Measurements from ENCODE around the gene NCSTN. TPM values are rescaled to one million over a fixed set of nuclear protein-coding genes. Genes with fewer than 3 reads are reported as not detected.
"Not testable (repeated sequence)": the region's sequence is repeated elsewhere in the genome, so short reads cannot be mapped to it uniquely, and the experiment has no call there.

NCSTN gene
- total RNA-seq, 4 donors from 2014 or later: 30.6 to 101 (median 67.3) TPM

- TF ChIP-seq POLR2AphosphoS5 (IDR thresholded peaks at IDR 0.05) (no peak), CTCF (IDR thresholded peaks at IDR 0.05) (peak; percentile 81 to 87 (median 83))
- H3K4me3 ChIP-seq: no peak overlapping the region
- no peaks in the 10 kb centered on the region for H3K36me3 ChIP-seq
- peaks cover 0 to 8% (median 5%) of the 10 kb centered on the region in 4 donors for H3K4me1 ChIP-seq
- H3K27ac ChIP-seq: peak overlapping the region in 2 of 4 donors; percentile 37 to 40
- H3K27me3 ChIP-seq: no peaks in the 10 kb centered on the region
- peak; percentile 17 for DNase-seq
- intact Hi-C loops (cut with DNase I; ENCODE audit: low total_unique reads) (no loop called here), in situ Hi-C loops (cut with MboI; ENCODE audit: low pct_ligation_motif_present in 1 of 4, low pct_unique_long_range_greater_than_20kb in 1 of 4, low sequenced_read_pairs in 3 of 4) (no loop called here)
- WGBS, 2 donors (ENCODE audit: low coverage in 1 of 2): 9 to 15% methylated on average over 5 of the region's 5 CpGs
- no peaks in the 10 kb centered on the region for H3K9me3 ChIP-seq
These were observed 33.4 kb downstream of the NCSTN start for GRCh38 chr1:160376525-160377131.

GRCh38 chr1:160377585-160378206 is 34.5 kb downstream of the NCSTN start:
- DNase-seq: no peak
- H3K27ac ChIP-seq: no peak overlapping the region
- no peaks in the 10 kb centered on the region for H3K27me3 ChIP-seq
- 67 to 68% methylated on average over 2 to 7 of the region's 7 CpGs for WGBS, 2 donors (ENCODE audit: low coverage in 1 of 2)
- intact Hi-C loops (cut with DNase I; ENCODE audit: low total_unique reads) (no loop called here), in situ Hi-C loops (cut with MboI; ENCODE audit: low pct_ligation_motif_present in 1 of 4, low pct_unique_long_range_greater_than_20kb in 1 of 4, low sequenced_read_pairs in 3 of 4) (no loop called here)
- H3K4me1 ChIP-seq: peaks cover 0 to 8% (median 5%) of the 10 kb centered on the region in 4 donors
- H3K4me3 ChIP-seq: no peak overlapping the region
- no peaks in the 10 kb centered on the region for H3K9me3 ChIP-seq
- TF ChIP-seq POLR2A (IDR thresholded peaks at IDR 0.05) (no peak), CTCF (IDR thresholded peaks at IDR 0.05) (no peak), EP300 (IDR thresholded peaks at IDR 0.05; ENCODE audit: low read depth) (no peak), POLR2AphosphoS5 (IDR thresholded peaks at IDR 0.05) (no peak)
- no peaks in the 10 kb centered on the region for H3K36me3 ChIP-seq

DNA sequence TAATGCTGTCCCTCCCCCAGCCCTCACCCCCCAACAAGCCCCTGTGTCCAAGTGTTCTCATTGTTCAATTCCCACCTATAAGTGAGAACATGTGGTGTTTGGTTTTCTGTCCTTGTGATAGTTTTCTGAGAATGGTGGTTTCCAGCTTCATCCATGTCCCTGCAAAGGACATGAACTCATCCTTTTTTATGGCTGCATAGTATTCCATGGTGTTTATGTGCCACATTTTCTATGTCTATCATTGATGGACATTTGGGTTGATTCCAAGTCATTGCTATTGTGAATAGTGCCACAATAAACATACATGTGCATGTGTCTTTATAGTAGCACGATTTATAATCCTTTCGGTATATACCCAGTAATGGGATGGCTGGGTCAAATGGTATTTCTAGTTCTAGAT is 41.6 kb downstream of the NCSTN start:
- H3K36me3 ChIP-seq; H3K4me1 ChIP-seq; in situ Hi-C loops (cut with MboI; ENCODE audit: low pct_ligation_motif_present in 1 of 4, low pct_unique_long_range_greater_than_20kb in 1 of 4, low sequenced_read_pairs in 3 of 4); intact Hi-C loops (cut with DNase I; ENCODE audit: low total_unique reads); H3K9me3 ChIP-seq; DNase-seq; H3K27me3 ChIP-seq; H3K27ac ChIP-seq; H3K4me3 ChIP-seq: not testable (repeated sequence)
- 93 to 100% methylated on average over 1 to 2 of the region's 2 CpGs for WGBS, 2 donors (ENCODE audit: low coverage in 1 of 2)

DNA sequence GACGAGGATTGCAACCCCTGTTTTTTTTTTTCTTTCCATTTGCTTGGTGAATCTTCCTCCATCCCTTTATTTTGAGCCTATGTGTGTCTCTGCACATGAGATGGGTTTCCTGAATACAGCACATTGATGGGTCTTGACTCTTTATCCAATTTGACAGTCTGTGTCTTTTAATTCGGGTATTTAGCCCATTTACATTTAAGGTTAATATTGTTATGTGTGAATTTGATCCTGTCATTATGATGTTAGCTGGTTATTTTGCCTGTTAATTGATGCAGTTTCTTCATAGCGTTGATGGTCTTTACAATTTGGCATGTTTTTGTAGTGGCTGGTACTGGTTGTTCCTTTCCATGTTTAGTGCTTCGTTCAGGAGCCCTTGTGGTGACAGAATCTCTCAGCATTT is 45.2 kb downstream of the NCSTN start:
- intact Hi-C loops (cut with DNase I; ENCODE audit: low total_unique reads); in situ Hi-C loops (cut with MboI; ENCODE audit: low pct_ligation_motif_present in 1 of 4, low pct_unique_long_range_greater_than_20kb in 1 of 4, low sequenced_read_pairs in 3 of 4): not testable (repeated sequence)

DNA sequence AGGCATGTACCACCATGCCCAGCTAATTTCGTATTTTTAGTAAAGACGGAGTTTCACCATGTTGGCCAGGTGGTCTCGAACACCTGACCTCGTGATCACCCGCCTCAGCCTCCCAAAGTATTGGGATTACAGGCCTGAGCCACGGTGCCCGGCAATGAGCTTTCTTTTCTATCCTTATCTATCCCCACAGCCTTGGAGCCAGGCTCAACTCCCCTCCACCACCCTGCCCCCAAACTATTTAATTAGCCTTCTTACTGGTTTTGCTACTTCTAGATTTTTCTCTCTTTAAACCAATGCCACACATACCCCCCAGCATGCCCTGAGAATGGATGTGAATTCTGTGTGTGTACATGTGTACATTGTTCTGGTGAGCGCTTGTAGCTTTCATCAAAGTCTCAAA is 51.5 kb downstream of the NCSTN start:
- no peak for TF ChIP-seq POLR2A (IDR thresholded peaks at IDR 0.05)
- no peak for TF ChIP-seq EP300 (IDR thresholded peaks at IDR 0.05; ENCODE audit: low read depth)
- TF ChIP-seq CTCF (IDR thresholded peaks at IDR 0.05): no peak
- no peaks in the 10 kb centered on the region for H3K36me3 ChIP-seq
- no peaks in the 10 kb centered on the region for H3K9me3 ChIP-seq
- in situ Hi-C loops (cut with MboI; ENCODE audit: low pct_ligation_motif_present in 1 of 4, low pct_unique_long_range_greater_than_20kb in 1 of 4, low sequenced_read_pairs in 3 of 4): no loop called here
- no peaks in the 10 kb centered on the region for H3K27me3 ChIP-seq
- no peak for DNase-seq
- peaks cover 0 to 2% (median 0%) of the 10 kb centered on the region in 4 donors for H3K4me1 ChIP-seq
- intact Hi-C loops (cut with DNase I; ENCODE audit: low total_unique reads): no loop called here
- no peak overlapping the region for H3K27ac ChIP-seq
- H3K4me3 ChIP-seq: no peak overlapping the region
- 88 to 100% methylated on average over 4 to 8 of the region's 8 CpGs for WGBS, 2 donors (ENCODE audit: low coverage in 1 of 2)

More for the DNA sequence above, 45.2 kb downstream of the NCSTN start:
- WGBS, 2 donors (ENCODE audit: low coverage in 1 of 2): 75 to 77% methylated on average over 4 of the region's 4 CpGs
- DNase-seq, H3K4me3 ChIP-seq, H3K36me3 ChIP-seq, H3K27ac ChIP-seq, H3K9me3 ChIP-seq, H3K4me1 ChIP-seq, H3K27me3 ChIP-seq: not testable (repeated sequence)

Data from transverse colon (tissue), 4 donors.